Right lobe of liver (tissue), 4 donors: ENCODE results near the gene FAM110C.

Experiments
- POLR2A ChIP-seq: fragments of 450-650 bp; IDR thresholded peaks from one replicate; pipeline ENCODE4 v1.6.1; 2017; ENCODE audit warnings: antibody characterized with exemption, mild to moderate bottlenecking
- TF ChIP-seq, protein P1 (sequence below), 4 donors: fragments of 200-600 bp in 3 of 4; fragments of 450-650 bp in 1 of 4; IDR thresholded peaks; one replicate each; pipeline versions ENCODE4 v1.5.1 to v1.8.0; 2016 to 2022; ENCODE audit warnings: antibody characterized with exemption in 4 of 4, mild to moderate bottlenecking in 2 of 4
- donor health status: DM: no; HTN: no; CAD: no.
- donor health status: DM: no; HTN: no; CAD: no.
- donor health status: DM: no; HTN: yes; CAD: no.

DNA sequence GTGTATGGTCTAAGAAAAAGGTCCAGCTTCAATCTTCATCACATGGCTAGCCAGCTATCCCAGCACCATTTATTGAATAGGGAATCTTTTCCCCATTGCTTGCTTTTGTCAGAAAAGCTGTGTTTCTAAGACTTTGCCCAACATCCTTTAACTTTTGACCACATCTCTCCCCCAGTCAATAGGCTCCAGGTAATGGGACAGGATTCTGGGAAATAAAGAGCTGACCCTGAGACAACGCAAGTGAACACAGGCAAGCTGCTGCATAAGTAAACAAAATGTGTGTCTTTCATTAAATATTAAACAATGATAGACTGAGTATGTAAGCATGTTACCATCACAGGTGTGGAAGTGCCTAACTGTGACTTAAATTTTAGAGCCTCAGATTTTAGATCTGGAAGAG is 23.0 kb downstream of the FAM110C start:
- TF ChIP-seq, protein P1, sequence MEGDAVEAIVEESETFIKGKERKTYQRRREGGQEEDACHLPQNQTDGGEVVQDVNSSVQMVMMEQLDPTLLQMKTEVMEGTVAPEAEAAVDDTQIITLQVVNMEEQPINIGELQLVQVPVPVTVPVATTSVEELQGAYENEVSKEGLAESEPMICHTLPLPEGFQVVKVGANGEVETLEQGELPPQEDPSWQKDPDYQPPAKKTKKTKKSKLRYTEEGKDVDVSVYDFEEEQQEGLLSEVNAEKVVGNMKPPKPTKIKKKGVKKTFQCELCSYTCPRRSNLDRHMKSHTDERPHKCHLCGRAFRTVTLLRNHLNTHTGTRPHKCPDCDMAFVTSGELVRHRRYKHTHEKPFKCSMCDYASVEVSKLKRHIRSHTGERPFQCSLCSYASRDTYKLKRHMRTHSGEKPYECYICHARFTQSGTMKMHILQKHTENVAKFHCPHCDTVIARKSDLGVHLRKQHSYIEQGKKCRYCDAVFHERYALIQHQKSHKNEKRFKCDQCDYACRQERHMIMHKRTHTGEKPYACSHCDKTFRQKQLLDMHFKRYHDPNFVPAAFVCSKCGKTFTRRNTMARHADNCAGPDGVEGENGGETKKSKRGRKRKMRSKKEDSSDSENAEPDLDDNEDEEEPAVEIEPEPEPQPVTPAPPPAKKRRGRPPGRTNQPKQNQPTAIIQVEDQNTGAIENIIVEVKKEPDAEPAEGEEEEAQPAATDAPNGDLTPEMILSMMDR (IDR thresholded peaks at IDR 0.05): no peak
- TF ChIP-seq POLR2A: no peak
